HAP-1 (cell line): ENCODE measurements around the gene TNKS2.
"Not testable (repeated sequence)": the region's sequence is repeated elsewhere in the genome, so short reads cannot be mapped to it uniquely, and the experiment has no call there.

Experiments
- DNase-seq, 2 experiments: peaks; one replicate each; pipeline ENCODE4 v3.0.0-alpha.2; 2016 to 2020; ENCODE audit warnings: low spot score in 2 of 2
- H3K27me3 ChIP-seq: fragments of 250-450 bp; sonication (Bioruptor Pico); 2 replicates; pipeline ENCODE4 v1.5.1; 2020; ENCODE audit warnings: low read depth, mild to moderate bottlenecking, moderate library complexity
- H3K36me3 ChIP-seq: fragments of 250-450 bp; sonication (Bioruptor Pico); replicated peaks from 2 replicates; pipeline ENCODE4 v1.5.1; 2020; ENCODE audit warnings: mild to moderate bottlenecking
- H3K4me1 ChIP-seq: fragments of 250-450 bp; sonication (Bioruptor Pico); 2 replicates; pipeline ENCODE4 v1.5.1; 2020; ENCODE audit warnings: mild to moderate bottlenecking
- H3K4me3 ChIP-seq: fragments of 250-450 bp; sonication (Bioruptor Pico); 2 replicates; pipeline ENCODE4 v1.5.1; 2020; ENCODE audit warnings: mild to moderate bottlenecking, moderate library complexity
- H3K9me3 ChIP-seq: fragments of 250-450 bp; sonication (Bioruptor Pico); 2 replicates; pipeline ENCODE4 v1.5.1; 2020; ENCODE audit warnings: mild to moderate bottlenecking, moderate library complexity
- in situ Hi-C: fragments of 300-500 bp; cut with MboI; formaldehyde crosslinking; loops from 3 replicates; pipeline ENCODE4 v1.14.3; 2020; ENCODE audit warnings: low sequenced_read_pairs, inconsistent platforms, mixed read lengths

Gene TNKS2

DNA sequence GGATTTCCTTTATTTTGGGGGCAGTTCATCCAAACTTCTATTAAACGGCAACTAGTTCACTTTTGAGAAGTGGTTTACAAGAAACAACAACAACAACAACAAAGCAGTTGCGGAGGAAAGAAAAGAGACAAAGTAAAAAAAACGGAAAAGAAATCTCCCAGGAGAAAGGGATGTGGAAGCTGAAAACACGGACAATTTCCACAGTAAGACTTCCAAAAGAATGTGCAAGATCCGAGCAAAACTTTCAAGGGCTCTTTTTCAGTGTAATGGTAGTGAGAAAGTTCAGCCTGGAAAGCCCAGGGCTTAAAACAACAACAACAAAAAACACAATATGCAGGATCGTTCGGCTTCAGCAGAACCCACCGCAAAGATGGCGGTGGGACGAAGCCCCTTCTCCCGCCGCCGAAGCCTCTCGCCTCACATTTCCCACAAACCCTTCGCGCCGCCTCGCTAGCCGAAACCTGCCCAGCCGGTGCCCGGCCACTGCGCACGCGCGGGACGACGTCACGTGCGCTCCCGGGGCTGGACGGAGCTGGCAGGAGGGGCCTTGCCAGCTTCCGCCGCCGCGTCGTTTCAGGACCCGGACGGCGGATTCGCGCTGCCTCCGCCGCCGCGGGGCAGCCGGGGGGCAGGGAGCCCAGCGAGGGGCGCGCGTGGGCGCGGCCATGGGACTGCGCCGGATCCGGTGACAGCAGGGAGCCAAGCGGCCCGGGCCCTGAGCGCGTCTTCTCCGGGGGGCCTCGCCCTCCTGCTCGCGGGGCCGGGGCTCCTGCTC lies at the start of gene TNKS2:
TSS of gene TNKS2 (plus strand) at position 553 of the 775 bp plus-strand sequence. CDS start 265 bp downstream, outside the sequence.
- in situ Hi-C loops, result no loop called here
- Histone ChIP-seq H3K4me1 (peaks cover 18% of the 10 kb centered on the region), H3K36me3 (peaks cover 11% of the 10 kb centered on the region), H3K27me3 (no peaks in the 10 kb centered on the region), H3K9me3 (no peaks in the 10 kb centered on the region), H3K4me3 (peak within 1 kb of the TSS; percentile 73)
- DNase-seq, result peak; percentile 87 to 96

- H3K4me3 ChIP-seq, DNase-seq, in situ Hi-C loops, H3K4me1 ChIP-seq, H3K9me3 ChIP-seq, H3K27me3 ChIP-seq, H3K36me3 ChIP-seq: not testable (repeated sequence)
Observed at GRCh38 chr10:91749592-91749991, 48.6 kb upstream of the TNKS2 start.

DNA sequence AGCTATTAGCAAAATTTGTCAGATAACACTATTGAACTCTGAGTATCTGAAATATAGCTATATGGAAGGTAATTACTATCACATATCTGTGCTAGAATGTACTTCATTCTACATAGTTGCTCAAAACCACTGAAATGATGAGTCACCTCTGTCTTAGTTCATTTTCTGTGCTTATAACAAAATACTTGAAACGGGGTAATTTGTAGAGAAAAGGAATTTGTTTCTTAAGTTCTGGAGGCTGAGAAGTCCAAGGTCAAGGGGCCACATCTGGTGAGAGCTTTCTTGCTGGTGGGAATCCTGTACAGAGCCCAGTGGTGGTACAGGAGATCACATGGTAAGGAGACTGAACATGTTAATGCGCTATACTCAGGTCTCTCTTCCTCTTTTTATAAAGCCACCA lies 41.9 kb upstream of the TNKS2 start:
- DNase-seq, result no peak
- in situ Hi-C loops, result no loop called here
- Histone ChIP-seq H3K4me3 (no peak overlapping the region), H3K9me3 (no peaks in the 10 kb centered on the region), H3K36me3 (no peaks in the 10 kb centered on the region), H3K27me3 (no peaks in the 10 kb centered on the region; the same call in 1 of the 2 replicates), H3K4me1 (no peaks in the 10 kb centered on the region)

DNA sequence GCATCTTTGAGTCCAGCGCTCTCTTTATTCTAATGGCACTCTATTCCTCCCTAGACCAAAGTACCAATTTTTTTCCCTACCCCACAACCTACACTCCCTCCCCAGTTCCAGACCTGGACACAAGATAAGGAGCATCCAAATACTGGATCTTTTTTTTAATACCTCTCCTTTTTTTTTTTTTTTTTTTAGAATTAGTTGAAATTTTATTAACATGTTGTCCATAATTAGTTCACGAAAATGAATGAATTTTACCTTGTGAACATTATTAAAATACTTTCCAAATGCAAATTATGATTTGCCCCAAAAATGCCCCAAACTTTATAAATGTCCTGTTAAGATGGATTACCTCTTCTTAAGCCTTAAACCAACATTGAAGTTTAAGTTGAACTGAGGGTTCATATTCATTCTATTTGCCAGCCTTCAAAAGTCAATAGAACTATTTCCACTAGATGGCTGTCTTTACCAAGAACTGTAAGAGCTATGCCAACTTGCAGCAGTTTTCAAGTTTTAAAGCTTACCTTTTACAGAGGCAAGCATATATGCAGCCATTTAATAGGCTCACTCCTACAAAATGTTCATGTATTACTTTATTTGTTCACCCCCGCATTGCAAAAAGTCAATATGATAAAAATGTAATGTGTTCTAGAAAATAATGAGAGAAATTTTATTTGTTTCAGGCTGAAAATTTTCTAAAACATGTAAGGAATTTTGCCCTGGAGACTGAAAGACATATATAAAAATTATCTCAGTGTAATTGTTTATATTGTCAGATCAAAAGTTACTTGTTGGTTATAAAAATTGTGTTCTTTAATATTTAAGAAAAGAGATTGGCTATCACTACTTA lies 39.7 kb upstream of the TNKS2 start:
- DNase-seq, result peak in 1 of 2 experiments; percentile 44
- no peaks in the 10 kb centered on the region for H3K9me3 ChIP-seq
- no peaks in the 10 kb centered on the region; the same call in 1 of the 2 replicates for H3K27me3 ChIP-seq
- no peak overlapping the region for H3K4me3 ChIP-seq
- H3K4me1 ChIP-seq, result no peaks in the 10 kb centered on the region
- H3K36me3 ChIP-seq, result no peaks in the 10 kb centered on the region
- in situ Hi-C loops, result no loop called here

GRCh38 chr10:91759581-91759986 lies 38.6 kb upstream of the TNKS2 start:
- Histone ChIP-seq H3K4me3 (no peak overlapping the region), H3K27me3 (no peaks in the 10 kb centered on the region; the same call in 1 of the 2 replicates), H3K4me1 (no peaks in the 10 kb centered on the region), H3K36me3 (no peaks in the 10 kb centered on the region), H3K9me3 (no peaks in the 10 kb centered on the region)
- in situ Hi-C loops, result no loop called here
- no peak for DNase-seq

- Histone ChIP-seq H3K4me3 (no peak overlapping the region), H3K36me3 (no peaks in the 10 kb centered on the region), H3K4me1 (no peaks in the 10 kb centered on the region), H3K27me3 (no peaks in the 10 kb centered on the region; the same call in 1 of the 2 replicates), H3K9me3 (no peaks in the 10 kb centered on the region)
- no peak for DNase-seq
- in situ Hi-C loops, result no loop called here
Observed at GRCh38 chr10:91761721-91762120, 36.5 kb upstream of the TNKS2 start.

GRCh38 chr10:91762878-91763277 lies 35.3 kb upstream of the TNKS2 start:
- H3K4me1 ChIP-seq, result no peaks in the 10 kb centered on the region
- in situ Hi-C loops, result no loop called here
- no peak for DNase-seq
- H3K4me3 ChIP-seq, result no peak overlapping the region
- H3K9me3 ChIP-seq, result no peaks in the 10 kb centered on the region
- H3K27me3 ChIP-seq, result no peaks in the 10 kb centered on the region
- H3K36me3 ChIP-seq, result no peaks in the 10 kb centered on the region

DNA sequence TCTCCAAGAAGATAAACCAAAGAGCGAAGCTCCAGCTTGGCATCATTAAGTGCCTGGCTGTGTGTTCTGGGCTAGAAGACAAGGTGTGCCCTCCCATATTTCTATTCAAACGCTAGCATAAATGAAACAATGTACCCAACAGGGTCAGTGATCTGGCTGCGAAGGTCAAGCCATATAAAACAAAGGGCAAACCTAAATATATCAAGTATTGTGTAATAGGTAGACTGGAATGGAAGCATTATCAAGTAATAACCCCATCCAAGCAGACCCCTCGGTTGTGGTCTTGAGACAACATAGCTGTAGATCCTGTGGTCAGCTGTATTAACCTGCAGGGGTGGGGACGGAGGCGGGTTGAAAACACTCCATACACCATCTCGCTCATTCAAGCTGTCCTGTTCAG lies 31.6 kb upstream of the TNKS2 start:
- no peaks in the 10 kb centered on the region for H3K36me3 ChIP-seq
- no peaks in the 10 kb centered on the region for H3K27me3 ChIP-seq
- H3K4me3 ChIP-seq, result no peak overlapping the region
- H3K4me1 ChIP-seq, result no peaks in the 10 kb centered on the region
- no peaks in the 10 kb centered on the region for H3K9me3 ChIP-seq
- DNase-seq, result no peak
- in situ Hi-C loops, result no loop called here

DNA sequence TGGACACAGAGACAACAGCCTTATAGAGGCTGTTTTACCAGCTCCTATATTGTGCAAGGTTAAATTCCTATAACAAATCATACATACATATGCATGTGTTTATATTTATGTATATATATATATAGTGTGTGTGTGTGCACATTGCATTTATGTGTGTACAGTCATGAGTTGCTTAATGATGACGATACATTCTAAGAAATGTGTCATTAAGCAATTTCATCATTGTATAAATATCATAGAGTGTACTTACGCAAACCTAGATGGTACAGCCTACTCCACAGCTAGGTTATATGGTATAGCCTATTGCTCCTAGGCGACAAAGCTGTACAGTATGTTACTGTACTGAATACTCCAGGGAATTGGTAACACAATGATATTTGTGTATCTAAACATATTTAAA lies 30.1 kb upstream of the TNKS2 start:
- Histone ChIP-seq H3K9me3 (no peaks in the 10 kb centered on the region; the same call in 1 of the 2 replicates), H3K4me1 (no peaks in the 10 kb centered on the region), H3K36me3 (no peaks in the 10 kb centered on the region), H3K27me3 (no peaks in the 10 kb centered on the region), H3K4me3 (no peak overlapping the region)
- no peak for DNase-seq
- in situ Hi-C loops, result no loop called here

- Histone ChIP-seq H3K4me1 (no peaks in the 10 kb centered on the region), H3K36me3 (no peaks in the 10 kb centered on the region), H3K27me3 (no peaks in the 10 kb centered on the region), H3K9me3 (no peaks in the 10 kb centered on the region; the same call in 1 of the 2 replicates), H3K4me3 (no peak overlapping the region)
- DNase-seq, result no peak
- in situ Hi-C loops, result no loop called here
Observed at GRCh38 chr10:91771907-91772306, 26.3 kb upstream of the TNKS2 start.

DNA sequence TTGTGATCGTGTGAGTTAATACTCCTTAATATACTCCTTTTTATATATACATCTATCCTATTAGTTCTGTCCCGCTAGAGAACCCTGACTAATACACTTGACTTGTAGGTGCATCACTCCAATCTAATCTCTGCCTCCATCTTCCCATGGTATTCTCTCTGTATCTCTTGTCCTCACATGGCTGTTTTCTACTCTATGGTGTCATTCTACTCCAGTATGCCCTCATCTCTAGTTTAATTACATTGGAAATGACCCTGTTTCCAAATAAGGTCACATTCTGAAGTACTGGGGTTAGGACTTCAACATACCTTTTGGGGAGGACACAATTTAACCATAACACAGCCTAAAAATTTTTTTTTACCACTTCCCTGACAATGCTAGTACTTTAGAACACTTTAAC lies 25.8 kb upstream of the TNKS2 start:
- in situ Hi-C loops, result no loop called here
- H3K4me1 ChIP-seq, result no peaks in the 10 kb centered on the region
- no peak for DNase-seq

DNA sequence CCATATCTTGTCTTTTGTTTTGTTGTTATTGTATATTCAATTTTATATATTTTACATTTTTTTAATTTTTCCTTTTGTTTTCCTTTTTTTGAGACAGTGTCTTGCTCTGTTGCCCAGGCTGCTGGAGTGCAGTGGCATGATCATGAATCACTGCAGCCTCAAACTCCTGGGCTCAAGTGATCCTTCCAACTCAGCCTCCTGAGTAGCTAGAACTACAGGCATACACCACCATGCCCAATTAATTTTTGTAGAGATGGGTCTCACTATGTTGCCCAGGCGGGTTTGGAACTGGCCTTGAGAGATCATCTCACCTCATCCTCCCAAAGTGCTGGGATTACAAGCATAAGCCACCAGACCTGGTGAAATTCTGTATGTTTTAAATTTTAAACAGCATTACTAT lies 25.4 kb upstream of the TNKS2 start:
- no peaks in the 10 kb centered on the region; the same call in 1 of the 2 replicates for H3K9me3 ChIP-seq
- in situ Hi-C loops, result no loop called here
- no peaks in the 10 kb centered on the region for H3K27me3 ChIP-seq
- no peaks in the 10 kb centered on the region for H3K4me1 ChIP-seq
- H3K36me3 ChIP-seq, result no peaks in the 10 kb centered on the region
- no peak for DNase-seq
- H3K4me3 ChIP-seq, result no peak overlapping the region

More for the DNA sequence above, 25.8 kb upstream of the TNKS2 start:
- Histone ChIP-seq H3K9me3 (no peaks in the 10 kb centered on the region; the same call in 1 of the 2 replicates), H3K36me3 (no peaks in the 10 kb centered on the region), H3K27me3 (no peaks in the 10 kb centered on the region), H3K4me3 (no peak overlapping the region)

GRCh38 chr10:91774571-91774970 lies 23.7 kb upstream of the TNKS2 start:
- DNase-seq, result no peak
- Histone ChIP-seq H3K4me1 (peaks cover 3% of the 10 kb centered on the region), H3K27me3 (no peaks in the 10 kb centered on the region), H3K4me3 (no peak overlapping the region), H3K9me3 (no peaks in the 10 kb centered on the region; the same call in 1 of the 2 replicates), H3K36me3 (no peaks in the 10 kb centered on the region)
- in situ Hi-C loops, result no loop called here

DNA sequence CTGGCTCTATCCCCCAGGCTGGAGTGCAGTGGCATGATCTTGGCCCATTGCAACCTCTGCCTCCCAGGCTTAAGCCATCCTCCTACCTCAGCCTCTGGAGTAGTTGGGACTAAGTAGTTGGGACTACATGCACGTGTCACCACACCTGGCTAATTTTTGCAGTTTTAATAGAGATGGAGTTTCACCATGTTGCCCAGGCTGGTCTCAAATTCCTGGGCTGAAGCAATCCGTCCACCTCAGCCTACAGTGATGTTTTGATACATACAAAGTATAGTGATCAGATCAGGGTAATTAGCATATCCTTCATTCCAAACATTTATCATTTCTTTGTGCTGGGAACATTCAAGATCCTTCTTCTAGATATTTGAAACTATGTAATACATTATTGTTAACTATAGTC lies 22.5 kb upstream of the TNKS2 start:
- H3K9me3 ChIP-seq, result no peaks in the 10 kb centered on the region; the same call in 1 of the 2 replicates
- H3K36me3 ChIP-seq, result no peaks in the 10 kb centered on the region
- in situ Hi-C loops, result no loop called here
- no peaks in the 10 kb centered on the region for H3K27me3 ChIP-seq
- peaks cover 3% of the 10 kb centered on the region for H3K4me1 ChIP-seq
- no peak overlapping the region for H3K4me3 ChIP-seq
- no peak for DNase-seq
